Liver (tissue), 9 donors: Measurements from ENCODE around the gene C6orf89. TPM values are rescaled to one million over a fixed set of nuclear protein-coding genes. Genes with fewer than 3 reads are reported as not detected.

Experiments
- DNase-seq: peaks from one replicate; pipeline ENCODE4 v3.0.0-alpha.2; 2017; ENCODE audit warnings: low spot score
- H3K27ac ChIP-seq, 2 donors: one replicate each; pipeline ENCODE4 v1.7.0; 2013; ENCODE audit warnings: inconsistent platforms in 2 of 2, low read length in 2 of 2, control low read depth in 1 of 2, low read depth in 1 of 2, mild to moderate bottlenecking in 1 of 2
- H3K27me3 ChIP-seq, 4 donors: one replicate each; pipeline versions ENCODE4 v1.6.1 to v1.7.0; 2013; ENCODE audit warnings: low read length in 3 of 4, inconsistent platforms in 1 of 4, mild to moderate bottlenecking in 1 of 4, moderate library complexity in 1 of 4; ENCODE audit not compliant: control insufficient read depth in 4 of 4, insufficient read depth in 4 of 4
- H3K36me3 ChIP-seq, 4 donors: one replicate each; pipeline versions ENCODE4 v1.6.1 to v1.7.0; 2013; ENCODE audit warnings: low read length in 3 of 4, mild to moderate bottlenecking in 3 of 4, low read depth in 1 of 4, moderate library complexity in 1 of 4; ENCODE audit not compliant: control insufficient read depth in 4 of 4, insufficient read depth in 3 of 4
- H3K4me1 ChIP-seq, 4 donors: one replicate each; pipeline versions ENCODE4 v1.6.1 to v1.7.0; 2013; ENCODE audit warnings: low read length in 3 of 4, mild to moderate bottlenecking in 3 of 4, moderate library complexity in 1 of 4; ENCODE audit not compliant: control insufficient read depth in 4 of 4, insufficient read depth in 4 of 4
- H3K4me3 ChIP-seq, 3 donors: one replicate each; pipeline versions ENCODE4 v1.6.1 to v1.7.0; 2013; ENCODE audit warnings: low read length in 3 of 3, control low read depth in 1 of 3, low read depth in 1 of 3, mild to moderate bottlenecking in 1 of 3
- H3K9ac ChIP-seq, 2 donors: one replicate each; pipeline ENCODE4 v1.7.0; 2013; ENCODE audit warnings: low read length in 2 of 2, mild to moderate bottlenecking in 2 of 2, moderate library complexity in 2 of 2, control low read depth in 1 of 2, low read depth in 1 of 2
- H3K9me3 ChIP-seq, 4 donors: one replicate each; pipeline versions ENCODE4 v1.6.1 to v1.7.0; 2013; ENCODE audit warnings: low read length in 3 of 4; ENCODE audit not compliant: control insufficient read depth in 4 of 4
- EGR1 ChIP-seq, 2 donors: IDR thresholded peaks; 2 replicates each; pipeline ENCODE4 v1.6.1; 2016 to 2018; ENCODE audit warnings: antibody characterized with exemption in 2 of 2, low read depth in 2 of 2
- FOXA1 ChIP-seq: IDR thresholded peaks from 2 replicates; pipeline ENCODE4 v1.6.1; 2016; ENCODE audit warnings: antibody characterized with exemption
- FOXA2 ChIP-seq: IDR thresholded peaks from 2 replicates; pipeline ENCODE4 v1.6.1; 2016; ENCODE audit warnings: antibody characterized with exemption
- GABPA ChIP-seq, 2 donors: IDR thresholded peaks in 1 of 2; conservative IDR thresholded peaks in 1 of 2; 2 replicates each; pipeline ENCODE4 v1.6.1; 2016; ENCODE audit warnings: antibody characterized with exemption in 2 of 2, mild to moderate bottlenecking in 1 of 2, moderate library complexity in 1 of 2
- HNF4A ChIP-seq, 2 donors: conservative IDR thresholded peaks; 2 replicates each; pipeline ENCODE4 v1.6.1; 2016; ENCODE audit warnings: antibody characterized with exemption in 2 of 2, mild to moderate bottlenecking in 2 of 2
- HNF4G ChIP-seq: IDR thresholded peaks from 2 replicates; pipeline ENCODE4 v1.6.1; 2016; ENCODE audit warnings: antibody characterized with exemption
- JUND ChIP-seq, 2 donors: IDR thresholded peaks; 2 replicates each; pipeline ENCODE4 v1.6.1; 2016; ENCODE audit warnings: antibody characterized with exemption in 2 of 2
- NR2F2 ChIP-seq: IDR thresholded peaks from 2 replicates; pipeline ENCODE4 v1.6.1; 2016; ENCODE audit warnings: antibody characterized with exemption
- RXRA ChIP-seq, 2 donors: IDR thresholded peaks; 2 replicates each; pipeline ENCODE4 v1.6.1; 2017 to 2018; ENCODE audit warnings: antibody characterized with exemption in 2 of 2, mild to moderate bottlenecking in 1 of 2
- SP1 ChIP-seq: IDR thresholded peaks from 2 replicates; pipeline ENCODE4 v1.6.1; 2018; ENCODE audit warnings: antibody characterized with exemption, mild to moderate bottlenecking
- TAF1 ChIP-seq: conservative IDR thresholded peaks from 2 replicates; pipeline ENCODE4 v1.6.1; 2016; ENCODE audit warnings: antibody characterized with exemption, mild to moderate bottlenecking
- YY1 ChIP-seq: IDR thresholded peaks from 2 replicates; pipeline ENCODE4 v1.6.1; 2016; ENCODE audit warnings: antibody characterized with exemption, mild to moderate bottlenecking
- WGBS: extraction: QIAGEN DNeasy Blood & Tissue Kit; methylation state at CpG from one replicate; pipeline ENCODE4 v1.1.7; 2013; 5-methylcytosine and 5-hydroxymethylcytosine counted together
- polyA plus RNA-seq, 2 donors: library from polyadenylated mRNA; stranded (reverse) in 1 of 2; unstranded in 1 of 2; fragments of 200-250 nt in 1 of 2; fragments of >200 nt in 1 of 2; fragmentation: Nextera tagmentation in 1 of 2; extraction: Ambion mirVana in 1 of 2; gene quantifications; one replicate each; pipeline versions ENCODE4 v1.2.1 to v1.2.3, GENCODE V29; 2013 to 2015
- total RNA-seq, 2 donors: library from RNA; depleted of rRNA; stranded (reverse); fragments of >200 nt; gene quantifications; one replicate each; pipeline ENCODE4 v1.2.3, GENCODE V29; 2014
- TF ChIP-seq, protein P1 (sequence below): IDR thresholded peaks from 2 replicates; pipeline ENCODE4 v1.6.1; 2016; ENCODE audit warnings: antibody characterized with exemption
- TF ChIP-seq, protein P2 (sequence below): IDR thresholded peaks from 2 replicates; pipeline ENCODE4 v1.6.1; 2016; ENCODE audit warnings: antibody characterized with exemption
- TF ChIP-seq, protein P3 (sequence below): fragments of 150-350 bp; IDR thresholded peaks from 2 replicates; pipeline ENCODE4 v1.5.1; 2017; ENCODE audit warnings: improper control_type of control experiment, low read depth, low read length; ENCODE audit not compliant: missing input control
- TF ChIP-seq, protein P4 (sequence below): IDR thresholded peaks from 2 replicates; pipeline ENCODE4 v1.6.1; 2016; ENCODE audit warnings: antibody characterized with exemption
- TF ChIP-seq, protein P5 (sequence below): IDR thresholded peaks from 2 replicates; pipeline ENCODE4 v1.6.1; 2016; ENCODE audit warnings: antibody characterized with exemption, mild to moderate bottlenecking
- donor health status: healthy.
- donor health status: healthy.
- donor health status: healthy.
- donor health status: healthy.
- donor health status: healthy.

C6orf89 gene
- total and polyA plus RNA-seq, 4 donors, result 14.0 to 27.2 (median 21.0) TPM

DNA sequence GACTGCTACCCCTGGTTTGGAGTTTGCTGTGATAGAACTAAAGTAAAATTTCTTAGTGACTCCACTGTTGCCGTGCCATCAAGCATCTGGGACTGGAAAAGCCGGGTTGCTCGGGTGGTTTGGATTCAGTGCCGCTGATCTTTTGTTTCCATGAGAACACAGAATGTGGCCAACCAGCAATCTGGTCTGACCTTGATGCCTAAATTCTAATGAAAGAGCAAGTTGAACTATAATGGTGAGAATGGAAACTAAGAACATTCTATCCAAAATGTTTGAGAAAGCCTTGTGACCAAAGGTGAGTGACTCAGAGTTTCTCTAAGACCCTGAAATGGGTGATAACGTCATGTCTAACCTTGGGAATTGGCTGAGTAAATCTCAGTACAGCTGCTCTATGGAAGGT is 58.9 kb downstream of the C6orf89 start (continued):
- TF ChIP-seq, protein P1, sequence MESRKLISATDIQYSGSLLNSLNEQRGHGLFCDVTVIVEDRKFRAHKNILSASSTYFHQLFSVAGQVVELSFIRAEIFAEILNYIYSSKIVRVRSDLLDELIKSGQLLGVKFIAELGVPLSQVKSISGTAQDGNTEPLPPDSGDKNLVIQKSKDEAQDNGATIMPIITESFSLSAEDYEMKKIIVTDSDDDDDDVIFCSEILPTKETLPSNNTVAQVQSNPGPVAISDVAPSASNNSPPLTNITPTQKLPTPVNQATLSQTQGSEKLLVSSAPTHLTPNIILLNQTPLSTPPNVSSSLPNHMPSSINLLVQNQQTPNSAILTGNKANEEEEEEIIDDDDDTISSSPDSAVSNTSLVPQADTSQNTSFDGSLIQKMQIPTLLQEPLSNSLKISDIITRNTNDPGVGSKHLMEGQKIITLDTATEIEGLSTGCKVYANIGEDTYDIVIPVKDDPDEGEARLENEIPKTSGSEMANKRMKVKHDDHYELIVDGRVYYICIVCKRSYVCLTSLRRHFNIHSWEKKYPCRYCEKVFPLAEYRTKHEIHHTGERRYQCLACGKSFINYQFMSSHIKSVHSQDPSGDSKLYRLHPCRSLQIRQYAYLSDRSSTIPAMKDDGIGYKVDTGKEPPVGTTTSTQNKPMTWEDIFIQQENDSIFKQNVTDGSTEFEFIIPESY, result no peak
- no peak for TF ChIP-seq HNF4A (conservative IDR thresholded peaks at IDR 0.05)
- TF ChIP-seq, protein P2, sequence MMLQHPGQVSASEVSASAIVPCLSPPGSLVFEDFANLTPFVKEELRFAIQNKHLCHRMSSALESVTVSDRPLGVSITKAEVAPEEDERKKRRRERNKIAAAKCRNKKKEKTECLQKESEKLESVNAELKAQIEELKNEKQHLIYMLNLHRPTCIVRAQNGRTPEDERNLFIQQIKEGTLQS, result no peak
- TF ChIP-seq FOXA1, result no peak
- no peak for TF ChIP-seq SP1
- TF ChIP-seq RXRA (IDR thresholded peaks at IDR 0.05), result no peak
- TF ChIP-seq FOXA2, result no peak
- no peak for TF ChIP-seq YY1
- TF ChIP-seq GABPA (IDR thresholded peaks at IDR 0.05 in 1 of 2, conservative IDR thresholded peaks at IDR 0.05 in 1 of 2), result no peak
- TF ChIP-seq TAF1, result no peak

DNA sequence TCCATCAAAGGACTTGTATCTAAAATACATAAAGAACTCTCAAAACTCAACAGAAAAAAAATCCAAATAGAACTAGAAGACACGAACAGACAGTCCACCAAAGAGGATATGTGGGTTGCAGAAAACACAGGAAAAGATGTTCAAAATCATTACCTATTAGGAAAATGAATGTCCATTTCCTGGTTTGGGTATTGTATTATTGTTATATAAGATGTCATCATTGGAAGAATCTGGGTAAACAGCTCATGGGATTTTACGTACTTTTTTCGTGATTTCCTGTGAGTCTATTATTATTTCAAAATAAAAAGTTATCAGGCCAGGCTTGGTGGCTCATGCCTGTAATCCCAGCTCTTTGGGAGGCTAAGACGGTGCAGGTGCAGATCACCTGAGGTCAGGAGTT is 59.5 kb downstream of the C6orf89 start:
- H3K27me3 ChIP-seq, result no peaks in the 10 kb centered on the region
- no peak for DNase-seq
- no peak overlapping the region for H3K4me3 ChIP-seq
- no peak overlapping the region for H3K9ac ChIP-seq
- 84% methylated on average over 4 of the region's 4 CpGs for WGBS
- H3K4me1 ChIP-seq, result no peaks in the 10 kb centered on the region
- no peak overlapping the region for H3K27ac ChIP-seq
- TF ChIP-seq, protein P3, sequence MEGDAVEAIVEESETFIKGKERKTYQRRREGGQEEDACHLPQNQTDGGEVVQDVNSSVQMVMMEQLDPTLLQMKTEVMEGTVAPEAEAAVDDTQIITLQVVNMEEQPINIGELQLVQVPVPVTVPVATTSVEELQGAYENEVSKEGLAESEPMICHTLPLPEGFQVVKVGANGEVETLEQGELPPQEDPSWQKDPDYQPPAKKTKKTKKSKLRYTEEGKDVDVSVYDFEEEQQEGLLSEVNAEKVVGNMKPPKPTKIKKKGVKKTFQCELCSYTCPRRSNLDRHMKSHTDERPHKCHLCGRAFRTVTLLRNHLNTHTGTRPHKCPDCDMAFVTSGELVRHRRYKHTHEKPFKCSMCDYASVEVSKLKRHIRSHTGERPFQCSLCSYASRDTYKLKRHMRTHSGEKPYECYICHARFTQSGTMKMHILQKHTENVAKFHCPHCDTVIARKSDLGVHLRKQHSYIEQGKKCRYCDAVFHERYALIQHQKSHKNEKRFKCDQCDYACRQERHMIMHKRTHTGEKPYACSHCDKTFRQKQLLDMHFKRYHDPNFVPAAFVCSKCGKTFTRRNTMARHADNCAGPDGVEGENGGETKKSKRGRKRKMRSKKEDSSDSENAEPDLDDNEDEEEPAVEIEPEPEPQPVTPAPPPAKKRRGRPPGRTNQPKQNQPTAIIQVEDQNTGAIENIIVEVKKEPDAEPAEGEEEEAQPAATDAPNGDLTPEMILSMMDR, result no peak
- no peak for TF ChIP-seq YY1
- no peak for TF ChIP-seq SP1
- no peak for TF ChIP-seq HNF4G
- TF ChIP-seq, protein P2, result no peak
- TF ChIP-seq, protein P1, result no peak
- TF ChIP-seq GABPA (IDR thresholded peaks at IDR 0.05 in 1 of 2, conservative IDR thresholded peaks at IDR 0.05 in 1 of 2), result no peak
- TF ChIP-seq FOXA2, result no peak
- no peak for TF ChIP-seq EGR1 (IDR thresholded peaks at IDR 0.05; ENCODE audit: low read depth in 2 of 2)
- TF ChIP-seq TAF1, result no peak
- no peak for TF ChIP-seq RXRA (IDR thresholded peaks at IDR 0.05)
- no peak for TF ChIP-seq NR2F2
- TF ChIP-seq, protein P4, sequence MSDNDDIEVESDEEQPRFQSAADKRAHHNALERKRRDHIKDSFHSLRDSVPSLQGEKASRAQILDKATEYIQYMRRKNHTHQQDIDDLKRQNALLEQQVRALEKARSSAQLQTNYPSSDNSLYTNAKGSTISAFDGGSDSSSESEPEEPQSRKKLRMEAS, result no peak
- no peak for TF ChIP-seq FOXA1
- TF ChIP-seq, protein P5, sequence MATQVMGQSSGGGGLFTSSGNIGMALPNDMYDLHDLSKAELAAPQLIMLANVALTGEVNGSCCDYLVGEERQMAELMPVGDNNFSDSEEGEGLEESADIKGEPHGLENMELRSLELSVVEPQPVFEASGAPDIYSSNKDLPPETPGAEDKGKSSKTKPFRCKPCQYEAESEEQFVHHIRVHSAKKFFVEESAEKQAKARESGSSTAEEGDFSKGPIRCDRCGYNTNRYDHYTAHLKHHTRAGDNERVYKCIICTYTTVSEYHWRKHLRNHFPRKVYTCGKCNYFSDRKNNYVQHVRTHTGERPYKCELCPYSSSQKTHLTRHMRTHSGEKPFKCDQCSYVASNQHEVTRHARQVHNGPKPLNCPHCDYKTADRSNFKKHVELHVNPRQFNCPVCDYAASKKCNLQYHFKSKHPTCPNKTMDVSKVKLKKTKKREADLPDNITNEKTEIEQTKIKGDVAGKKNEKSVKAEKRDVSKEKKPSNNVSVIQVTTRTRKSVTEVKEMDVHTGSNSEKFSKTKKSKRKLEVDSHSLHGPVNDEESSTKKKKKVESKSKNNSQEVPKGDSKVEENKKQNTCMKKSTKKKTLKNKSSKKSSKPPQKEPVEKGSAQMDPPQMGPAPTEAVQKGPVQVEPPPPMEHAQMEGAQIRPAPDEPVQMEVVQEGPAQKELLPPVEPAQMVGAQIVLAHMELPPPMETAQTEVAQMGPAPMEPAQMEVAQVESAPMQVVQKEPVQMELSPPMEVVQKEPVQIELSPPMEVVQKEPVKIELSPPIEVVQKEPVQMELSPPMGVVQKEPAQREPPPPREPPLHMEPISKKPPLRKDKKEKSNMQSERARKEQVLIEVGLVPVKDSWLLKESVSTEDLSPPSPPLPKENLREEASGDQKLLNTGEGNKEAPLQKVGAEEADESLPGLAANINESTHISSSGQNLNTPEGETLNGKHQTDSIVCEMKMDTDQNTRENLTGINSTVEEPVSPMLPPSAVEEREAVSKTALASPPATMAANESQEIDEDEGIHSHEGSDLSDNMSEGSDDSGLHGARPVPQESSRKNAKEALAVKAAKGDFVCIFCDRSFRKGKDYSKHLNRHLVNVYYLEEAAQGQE, result no peak
- no peak for TF ChIP-seq HNF4A (conservative IDR thresholded peaks at IDR 0.05)
- no peak for TF ChIP-seq JUND (IDR thresholded peaks at IDR 0.05)
- H3K9me3 ChIP-seq, result no peaks in the 10 kb centered on the region
- H3K36me3 ChIP-seq, result no peaks in the 10 kb centered on the region
